ENCODE results near the gene OR10Z1. TPM values are rescaled to one million over a fixed set of nuclear protein-coding genes. Genes with fewer than 3 reads are reported as not detected.

The OR10Z1 gene
- total RNA-seq, 1 experiment from 2014 or later: not detected

- no peak for TF ChIP-seq OVOL2 (CRISPR knock-in tag; IDR thresholded peaks at IDR 0.05; ENCODE audit: borderline replicate concordance)
- no peak for TF ChIP-seq NR2C2 (CRISPR knock-in tag; IDR thresholded peaks at IDR 0.05)
Observed at GRCh38 chr1:158646465-158646864, 41.4 kb downstream of the OR10Z1 start (continued).

GRCh38 chr1:158649052-158649451 is 44.0 kb downstream of the OR10Z1 start:
- Mint-ChIP-seq H3K9me3 (no peaks in the 10 kb centered on the region), H3K36me3 (no peaks in the 10 kb centered on the region), H3K27me3 (ENCODE audit: low read depth) (no peaks in the 10 kb centered on the region), H3K27ac (no peak overlapping the region), H3K4me3 (no peak overlapping the region), H3K4me1 (no peaks in the 10 kb centered on the region)
- DNase-seq (ENCODE audit: low spot score): no peak
- no peak for ATAC-seq
- CTCF ChIA-PET: interaction anchor here (0.7 to 1.6 kb wide), 8 partner anchors 20 to 500 kb away, joined by 3 to 5 read pairs (median 4); no protein-coding TSS in a partner anchor
- TF ChIP-seq KAT7 (CRISPR knock-in tag; IDR thresholded peaks at IDR 0.05; ENCODE audit: borderline replicate concordance) (no peak), TEAD1 (CRISPR knock-in tag; IDR thresholded peaks at IDR 0.05) (no peak), ETV6 (CRISPR knock-in tag; IDR thresholded peaks at IDR 0.05) (no peak), NFYB (CRISPR knock-in tag; conservative IDR thresholded peaks at IDR 0.05; ENCODE audit: low read depth) (no peak), E2F1 (CRISPR knock-in tag; IDR thresholded peaks at IDR 0.05) (no peak)
- POLR2A ChIA-PET: no interaction called here

- ATAC-seq (no peak), DNase-seq (ENCODE audit: low spot score) (no peak)
- no peaks in the 10 kb centered on the region for H3K36me3 Mint-ChIP-seq
- H3K4me3 Mint-ChIP-seq: no peak overlapping the region
- H3K27me3 Mint-ChIP-seq (ENCODE audit: low read depth): no peaks in the 10 kb centered on the region
- no peak overlapping the region for H3K27ac Mint-ChIP-seq
- no peaks in the 10 kb centered on the region for H3K9me3 Mint-ChIP-seq
- CTCF ChIA-PET: no interaction called here
- POLR2A ChIA-PET: no interaction called here
- 0 out of 2 replicates have a peak, but pooled peaks cover 3% of the 10 kb centered on the region for H3K4me1 Mint-ChIP-seq
- TF ChIP-seq NR2C2 (CRISPR knock-in tag; IDR thresholded peaks at IDR 0.05): no peak
- no peak for TF ChIP-seq PREB (CRISPR knock-in tag; IDR thresholded peaks at IDR 0.05; ENCODE audit: borderline replicate concordance)
- no peak for TF ChIP-seq NFE2L1 (CRISPR knock-in tag; IDR thresholded peaks at IDR 0.05)
- no peak for TF ChIP-seq OVOL2 (CRISPR knock-in tag; IDR thresholded peaks at IDR 0.05; ENCODE audit: borderline replicate concordance)
- TF ChIP-seq ZNF532 (CRISPR knock-in tag; IDR thresholded peaks at IDR 0.05; ENCODE audit: borderline replicate concordance): no peak
- TF ChIP-seq ZNF263 (CRISPR knock-in tag; IDR thresholded peaks at IDR 0.05; ENCODE audit: low read depth): no peak
- TF ChIP-seq ATF3 (CRISPR knock-in tag; conservative IDR thresholded peaks at IDR 0.05): no peak
- TF ChIP-seq PRRX2 (CRISPR knock-in tag; IDR thresholded peaks at IDR 0.05): no peak
- no peak for TF ChIP-seq SMAD3 (CRISPR knock-in tag; IDR thresholded peaks at IDR 0.05; ENCODE audit: borderline replicate concordance)
- no peak for TF ChIP-seq NR1H2 (CRISPR knock-in tag; IDR thresholded peaks at IDR 0.05)
- TF ChIP-seq FOXP4 (CRISPR knock-in tag; IDR thresholded peaks at IDR 0.05): no peak
- TF ChIP-seq ELF4 (CRISPR knock-in tag; IDR thresholded peaks at IDR 0.05; ENCODE audit: low read depth): no peak
- TF ChIP-seq KAT7 (CRISPR knock-in tag; IDR thresholded peaks at IDR 0.05; ENCODE audit: borderline replicate concordance): no peak
- no peak for TF ChIP-seq ARID4B (CRISPR knock-in tag; IDR thresholded peaks at IDR 0.05; ENCODE audit: borderline replicate concordance)
- TF ChIP-seq ETV6 (CRISPR knock-in tag; IDR thresholded peaks at IDR 0.05): no peak
Observed at GRCh38 chr1:158652721-158653334, 47.8 kb downstream of the OR10Z1 start.
